Activated CD4-positive, alpha-beta T cell treated with anti-CD3 and anti-CD28 coated beads, Interleukin-2, amount 50 U/mL, for 48 hours (primary cell): ENCODE data around the gene PIMREG.

ENCODE experiments used
- DNase-seq, 2 experiments: peaks; one replicate each; pipeline ENCODE4 v3.0.0-alpha.2; 2020

The PIMREG gene

DNA sequence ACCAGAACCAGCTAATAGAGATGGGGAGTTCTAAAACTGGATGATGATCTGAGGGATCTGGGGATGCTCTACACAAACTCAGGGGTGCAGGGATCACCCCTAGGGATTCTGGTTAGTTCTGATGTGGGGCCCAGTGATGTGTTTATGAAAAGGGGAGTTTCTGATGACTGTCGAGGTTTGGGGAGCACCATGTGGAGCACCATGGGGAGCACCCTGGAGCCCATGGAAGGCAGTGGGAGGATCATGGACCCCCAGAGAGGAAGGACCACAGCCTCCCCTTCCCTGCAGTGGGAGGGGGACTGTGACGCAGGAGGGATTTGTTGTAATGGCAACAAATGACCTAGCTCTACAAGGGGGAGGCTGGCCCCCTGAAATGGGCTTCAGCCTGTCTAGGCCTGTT lies 18.4 kb downstream of the PIMREG start:
- no peak for DNase-seq

DNA sequence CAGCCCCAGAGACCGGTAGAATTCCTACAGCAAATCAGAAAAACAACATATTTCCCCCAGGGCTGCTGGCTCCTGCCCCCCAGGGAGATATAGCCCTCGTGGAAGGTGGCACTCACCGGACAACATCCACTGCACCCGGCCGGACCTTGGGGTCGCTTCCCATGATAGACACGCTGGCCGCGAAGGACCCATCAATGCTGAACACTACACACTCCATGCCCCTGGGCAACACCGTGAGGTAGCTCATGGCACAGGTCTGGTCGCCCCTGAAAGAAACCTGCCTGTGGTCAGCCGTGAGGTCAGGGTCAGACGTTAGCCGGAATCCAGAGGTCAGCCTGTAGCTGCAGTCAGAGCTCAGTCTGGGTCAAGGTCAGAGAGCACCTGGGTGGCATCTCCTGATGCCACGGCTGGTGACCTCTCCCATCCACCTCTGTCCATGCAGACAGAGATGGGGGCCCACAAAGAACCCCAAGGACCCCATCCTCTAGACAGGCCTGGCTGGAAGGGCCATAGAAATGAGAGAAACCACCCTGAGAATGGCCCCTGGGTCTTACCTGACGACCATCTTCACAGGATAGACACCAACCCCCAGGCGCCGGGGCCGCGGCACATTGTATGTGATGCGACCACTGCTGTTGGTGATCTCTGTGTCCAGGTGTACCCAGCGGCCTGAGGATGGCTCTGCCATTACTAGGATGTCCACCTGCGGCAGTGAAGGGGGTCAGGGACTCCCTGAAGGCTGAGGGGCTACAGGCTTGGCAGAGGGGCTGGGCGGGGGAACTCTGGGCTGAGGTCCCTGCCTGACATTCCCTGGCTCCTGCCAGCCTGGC lies 19.6 kb downstream of the PIMREG start:
- DNase-seq: no peak

DNA sequence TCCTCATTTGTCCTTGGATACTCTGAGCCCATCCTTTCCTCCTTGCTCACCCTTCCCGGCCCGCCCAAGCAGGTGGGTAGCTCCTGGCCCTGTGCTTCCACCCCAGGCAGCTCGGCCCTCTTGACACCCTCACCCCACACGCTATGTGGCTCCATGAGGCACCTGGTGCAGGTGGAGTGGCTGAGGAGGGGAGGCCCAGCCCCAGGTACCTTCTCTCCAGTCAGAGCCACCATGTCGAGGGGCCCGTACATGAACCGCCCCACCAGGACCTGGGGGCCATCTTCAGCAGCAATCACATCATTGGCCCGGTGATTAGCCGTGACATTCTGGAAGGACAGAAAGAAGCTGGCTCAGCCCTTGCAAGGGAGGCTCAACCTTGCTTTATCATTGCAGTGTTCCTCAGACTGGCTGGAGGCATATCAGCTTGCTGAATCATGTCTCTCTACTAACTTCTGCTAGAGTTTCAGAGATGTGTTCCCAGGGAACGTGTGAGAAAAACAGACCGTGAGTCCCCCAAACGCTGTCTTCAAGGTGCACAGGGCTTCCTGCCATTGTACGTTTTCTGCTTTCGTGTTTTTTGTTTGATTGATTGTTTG lies 20.3 kb downstream of the PIMREG start:
- DNase-seq: no peak

DNA sequence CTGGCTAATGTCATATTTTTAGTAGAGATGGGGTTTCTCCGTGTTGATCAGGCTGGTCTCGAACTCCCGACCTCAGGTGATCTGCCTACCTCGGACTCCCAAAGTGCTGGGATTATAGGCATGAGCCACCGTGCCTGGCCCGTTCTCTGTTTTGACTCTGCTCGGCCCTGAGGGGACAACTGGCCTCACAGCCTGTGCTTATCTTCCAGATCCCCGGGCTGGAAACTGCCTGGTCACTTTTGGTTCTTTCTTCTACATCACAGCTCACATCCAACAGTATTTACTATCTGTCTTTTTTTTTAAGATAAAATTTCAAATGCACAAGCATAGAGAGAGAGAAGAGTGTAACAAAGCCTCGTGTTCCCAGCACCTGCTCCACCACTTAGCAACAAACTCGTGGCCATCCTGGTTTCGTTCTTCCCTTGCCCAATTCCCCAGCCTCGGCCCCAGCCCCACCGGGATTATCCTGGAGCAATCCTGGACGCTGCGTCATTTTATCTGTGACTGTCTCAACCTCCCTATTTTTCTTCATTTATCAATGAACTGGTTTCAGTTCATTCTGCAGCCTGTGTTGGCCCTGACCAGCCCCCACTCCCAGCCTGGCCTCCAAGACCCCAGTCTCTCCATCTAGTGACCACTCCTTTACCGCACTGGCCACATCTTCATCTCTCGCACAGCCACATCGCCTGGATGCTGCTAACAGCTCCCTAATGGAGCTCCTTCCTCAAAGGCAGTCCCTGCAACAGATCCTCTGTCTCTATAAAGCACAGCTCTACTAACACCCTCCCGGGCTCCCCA lies 21.1 kb downstream of the PIMREG start:
- DNase-seq: no peak

DNA sequence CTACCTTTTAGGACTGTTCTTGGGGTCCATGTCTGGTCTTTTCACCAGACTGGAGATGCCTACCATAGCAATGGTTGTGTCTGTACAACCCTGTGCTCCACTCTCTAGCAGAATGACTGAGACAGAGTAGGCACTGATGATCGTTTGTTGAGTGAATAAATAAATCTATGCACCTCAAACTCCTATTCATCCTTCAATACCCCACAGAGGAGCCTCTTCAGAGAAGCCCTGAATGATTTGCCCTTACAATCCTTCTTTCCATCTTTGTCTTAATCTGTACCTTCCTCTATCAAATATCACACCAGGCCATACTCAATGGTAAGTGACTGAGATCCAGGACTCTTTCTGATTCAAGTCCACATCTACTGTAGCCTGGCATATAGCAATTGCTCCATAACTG lies 23.3 kb downstream of the PIMREG start:
- DNase-seq: no peak

DNA sequence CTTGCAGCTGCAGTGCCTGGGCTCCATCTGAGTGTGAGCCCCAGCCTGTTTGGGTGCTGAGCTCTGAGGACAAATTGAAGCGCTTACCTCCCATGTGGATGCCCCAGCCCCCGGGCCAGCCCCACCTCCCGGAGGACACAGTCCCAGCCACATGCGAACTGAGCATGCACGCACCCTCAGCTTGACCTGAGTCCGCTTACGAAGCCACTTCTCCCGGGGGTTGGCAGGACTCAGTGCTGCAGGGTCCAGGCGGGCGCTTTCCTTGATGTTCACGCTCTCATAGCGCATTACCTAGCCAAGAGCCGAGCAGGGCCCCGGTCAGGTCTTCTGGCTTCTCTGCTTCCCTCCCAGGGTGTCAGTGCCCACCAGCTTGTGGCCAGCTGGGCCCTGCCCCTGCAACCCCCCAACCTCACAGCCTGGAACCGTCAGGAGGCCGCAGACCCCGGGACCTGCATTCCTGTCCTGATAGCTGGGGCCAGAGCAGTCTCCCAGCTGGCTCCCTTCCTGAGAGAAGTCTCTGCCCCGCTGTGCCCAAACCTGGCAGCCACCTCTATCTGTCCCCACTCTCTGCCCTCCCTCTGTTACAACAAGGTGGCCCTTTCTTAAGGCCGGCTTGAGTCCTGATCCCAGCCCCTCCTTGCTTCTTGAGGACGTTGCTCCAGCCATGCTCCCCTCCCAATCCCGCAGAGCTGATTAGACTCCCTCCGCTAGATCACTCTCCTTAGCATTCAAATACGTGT lies 24.0 kb downstream of the PIMREG start:
- DNase-seq: no peak

DNA sequence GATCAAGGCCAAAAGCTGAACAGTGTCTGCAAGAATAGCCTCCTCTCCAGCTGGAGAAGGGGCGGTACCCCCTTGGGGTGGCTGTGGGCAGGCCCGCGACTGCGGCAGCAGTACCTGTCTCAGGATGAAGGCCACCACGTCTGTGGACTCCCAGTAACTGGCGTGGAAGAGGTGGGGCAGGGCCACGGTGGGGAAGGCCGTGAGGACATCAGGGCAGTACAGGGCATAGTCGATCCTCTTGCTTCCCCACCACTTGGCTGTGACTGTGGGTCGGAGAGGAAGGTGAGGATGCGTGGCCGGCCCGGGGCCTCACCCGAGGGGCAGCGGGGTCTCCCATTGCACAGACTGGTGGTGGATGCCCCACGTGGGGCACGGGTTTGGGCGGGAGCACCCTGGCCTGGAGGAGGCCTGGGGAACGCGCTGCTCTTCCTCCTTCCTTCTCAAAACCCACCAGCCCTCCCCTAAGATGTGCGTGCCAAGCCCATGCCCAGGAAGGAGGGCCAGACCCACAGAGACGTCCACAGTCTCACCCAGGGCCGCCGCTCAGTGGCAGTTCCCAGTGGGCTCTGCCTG lies 26.0 kb downstream of the PIMREG start:
- DNase-seq: no peak

DNA sequence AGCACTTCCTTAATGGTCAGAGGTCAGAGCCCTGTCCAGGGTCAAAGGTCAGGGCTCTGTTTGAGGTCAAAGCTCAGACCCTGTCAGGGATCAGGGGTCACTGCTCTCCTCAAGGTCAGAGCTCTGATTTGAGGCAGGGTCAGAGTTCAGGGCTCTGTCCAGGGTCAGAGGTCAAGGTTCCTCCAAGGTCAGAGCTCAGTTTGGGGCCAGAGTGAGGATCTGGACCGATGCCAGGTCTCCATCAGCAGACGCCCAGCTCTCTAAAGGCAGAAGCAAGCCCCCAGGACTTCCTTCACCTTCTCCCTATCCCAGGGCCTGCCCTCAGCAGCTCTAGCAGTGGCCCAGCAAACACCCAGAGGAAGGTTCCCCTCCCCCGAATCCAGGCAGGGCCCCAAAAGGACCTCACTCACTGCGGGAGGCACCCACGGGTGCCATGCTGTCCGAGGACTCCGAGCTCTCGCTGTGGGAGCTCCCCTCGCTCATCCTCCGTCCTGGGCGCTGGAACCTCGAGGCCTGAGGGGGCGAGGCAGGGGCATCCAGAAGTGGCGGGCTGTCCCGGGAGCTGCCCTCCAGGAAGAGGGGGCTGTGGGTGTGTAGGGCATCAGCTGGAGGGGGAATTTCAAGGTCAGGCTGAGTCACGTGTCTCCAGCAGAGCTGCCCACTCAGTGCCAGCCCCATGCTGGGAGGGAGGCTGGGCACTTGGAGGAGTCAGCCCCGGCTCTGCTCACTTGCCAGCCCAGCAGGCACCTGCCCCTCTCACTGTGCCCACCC lies 26.7 kb downstream of the PIMREG start:
- no peak for DNase-seq

DNA sequence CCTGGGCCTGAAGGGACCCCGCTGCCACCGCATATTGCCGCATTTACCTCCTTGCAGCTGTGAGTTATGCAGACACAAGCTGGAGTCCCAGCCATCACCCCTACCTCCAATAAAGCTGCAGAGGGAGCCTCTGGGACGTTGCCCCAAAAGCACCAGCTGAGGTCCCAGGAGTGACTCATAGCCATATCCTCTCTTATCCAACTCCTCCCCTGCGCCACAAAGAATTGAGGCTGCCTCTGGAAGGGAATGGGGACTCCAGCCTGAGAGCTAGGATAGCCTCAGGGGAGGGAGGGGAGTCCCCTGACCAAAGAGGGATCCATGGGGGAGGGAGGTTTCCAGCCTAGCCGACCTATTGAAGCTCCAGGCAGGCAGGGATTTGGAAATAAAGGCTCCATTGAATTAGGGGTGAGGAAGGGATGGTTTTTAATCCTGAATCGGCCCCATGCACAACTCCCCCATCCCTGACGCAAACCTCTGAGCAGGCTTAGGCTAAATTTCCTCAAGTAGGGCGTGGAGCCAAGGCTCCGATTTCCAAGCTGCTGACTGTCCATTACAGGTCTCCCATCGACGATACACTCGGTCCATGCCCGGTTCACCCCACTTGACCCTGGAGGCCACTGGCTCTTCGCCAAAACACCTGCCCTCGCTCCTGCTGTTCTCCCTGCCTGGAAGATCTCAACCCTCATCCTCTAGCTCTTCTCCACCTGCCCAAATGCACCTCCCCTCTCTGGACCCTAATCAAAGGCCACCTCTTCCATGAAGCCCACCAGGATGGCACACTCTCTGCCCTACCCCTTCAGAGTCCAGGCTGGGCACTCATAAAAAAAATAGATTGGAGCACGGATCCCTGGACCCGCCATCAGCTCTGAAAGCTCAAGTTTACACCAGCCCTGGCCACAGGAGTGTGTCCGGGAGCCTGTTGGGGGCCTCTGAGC lies 27.5 kb downstream of the PIMREG start:
- no peak for DNase-seq

DNA sequence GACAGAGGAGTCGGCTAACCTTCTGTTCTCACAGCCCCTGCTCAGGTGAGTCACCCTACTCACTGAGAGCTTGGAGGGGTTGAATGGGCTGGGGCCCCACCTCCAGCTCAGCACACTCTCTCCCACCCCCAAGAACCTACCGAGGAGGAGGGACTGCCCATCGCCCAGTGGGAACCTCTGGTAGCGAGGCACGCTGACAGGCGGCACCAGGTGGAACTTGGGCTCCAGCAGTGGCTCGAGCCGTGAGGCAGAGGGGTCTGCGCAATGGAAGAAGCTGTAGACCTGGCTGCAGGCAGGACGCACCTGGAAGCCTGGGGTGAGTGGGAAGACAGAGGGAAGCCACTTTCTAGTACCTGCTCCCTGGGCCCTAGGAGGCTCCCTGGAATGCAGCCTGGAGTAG lies 28.3 kb downstream of the PIMREG start:
- no peak for DNase-seq

DNA sequence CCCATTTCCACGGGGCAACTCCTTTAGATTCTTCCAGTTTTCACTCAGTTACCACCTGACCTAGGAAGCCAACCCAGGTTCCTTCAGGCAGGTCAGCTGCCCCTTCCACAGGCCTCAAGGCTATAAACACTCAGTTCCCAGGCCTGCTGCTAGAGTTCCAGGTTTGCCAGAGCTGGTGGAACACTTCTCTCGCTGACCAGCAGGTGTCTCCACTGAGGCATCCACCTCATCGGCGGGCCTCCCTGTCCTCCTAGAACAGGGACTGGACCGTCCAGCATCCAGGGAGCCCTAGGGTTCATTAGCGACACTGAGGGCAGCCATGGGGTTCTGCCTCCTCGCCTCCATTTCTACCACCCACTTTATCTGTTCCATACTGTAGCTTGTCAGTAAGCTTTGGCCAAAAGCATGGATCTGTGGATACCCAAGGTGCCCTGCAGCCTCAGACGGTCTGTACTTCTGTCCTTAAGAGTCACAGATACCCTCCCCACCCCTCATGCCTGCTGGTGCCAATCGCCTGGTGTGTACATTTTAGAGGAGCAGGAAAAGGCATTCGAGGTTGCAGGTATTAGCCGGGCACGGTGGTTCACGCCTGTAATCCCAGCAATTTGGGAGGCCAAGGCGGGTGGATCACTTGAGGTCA lies 29.0 kb downstream of the PIMREG start:
- peak; percentile 76 to 80 for DNase-seq

DNA sequence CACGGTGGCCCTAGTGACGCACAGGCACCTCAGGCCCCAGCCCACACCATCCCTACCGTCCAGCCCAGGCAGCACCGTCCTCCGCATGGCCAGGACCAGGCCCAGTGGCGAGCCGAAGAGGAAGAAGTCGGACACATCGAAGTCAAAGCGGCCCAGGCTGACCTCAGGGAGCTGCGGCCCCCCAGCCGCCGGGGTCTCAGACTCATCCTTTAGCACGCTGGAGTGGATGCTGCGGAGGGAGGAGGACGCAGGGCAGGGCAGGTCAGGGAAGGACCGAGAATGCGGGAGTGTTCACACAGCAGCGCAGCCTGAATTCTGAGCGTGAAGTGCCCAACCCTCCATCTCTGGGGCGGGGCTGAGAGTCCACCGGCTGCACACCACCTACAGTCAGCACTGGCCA lies 30.1 kb downstream of the PIMREG start:
- DNase-seq: no peak

DNA sequence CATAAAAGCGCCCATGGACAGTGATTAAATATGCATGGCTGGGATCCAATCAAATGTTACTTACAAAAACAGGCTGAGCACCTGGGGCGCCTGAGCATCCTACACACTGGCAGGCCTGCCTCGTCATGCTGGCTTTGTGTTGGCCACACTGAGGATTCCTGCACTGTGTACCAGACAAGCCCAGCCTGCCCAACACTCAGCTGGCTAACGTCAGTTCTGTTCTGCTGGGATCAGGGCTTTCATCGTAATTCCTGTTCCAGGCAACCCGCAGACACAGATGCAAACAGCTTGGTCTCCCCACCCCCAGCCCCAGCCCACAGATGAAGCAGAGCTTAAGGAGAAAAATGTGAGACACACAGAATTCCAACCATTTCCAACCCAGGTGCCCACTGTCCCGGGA lies 30.7 kb downstream of the PIMREG start:
- no peak for DNase-seq

DNA sequence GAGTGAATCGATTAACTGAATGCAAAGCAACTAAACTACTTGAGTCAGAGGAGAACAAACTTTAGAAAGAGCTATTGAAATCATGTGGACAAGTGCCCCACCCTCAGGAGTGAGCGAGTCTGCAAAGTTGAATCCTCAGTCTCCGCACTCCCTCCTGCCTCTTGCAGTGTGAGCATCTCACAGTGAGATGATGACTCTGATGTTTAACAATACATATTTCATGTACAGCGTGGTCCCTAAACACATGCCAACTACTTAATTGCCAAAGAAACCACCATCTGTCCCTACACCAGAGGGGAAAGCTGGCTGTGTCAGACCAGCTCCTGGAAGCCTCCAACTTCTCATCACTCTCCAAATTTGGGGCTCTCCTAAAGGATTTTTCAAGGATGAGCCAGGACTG lies 31.2 kb downstream of the PIMREG start:
- DNase-seq: no peak

DNA sequence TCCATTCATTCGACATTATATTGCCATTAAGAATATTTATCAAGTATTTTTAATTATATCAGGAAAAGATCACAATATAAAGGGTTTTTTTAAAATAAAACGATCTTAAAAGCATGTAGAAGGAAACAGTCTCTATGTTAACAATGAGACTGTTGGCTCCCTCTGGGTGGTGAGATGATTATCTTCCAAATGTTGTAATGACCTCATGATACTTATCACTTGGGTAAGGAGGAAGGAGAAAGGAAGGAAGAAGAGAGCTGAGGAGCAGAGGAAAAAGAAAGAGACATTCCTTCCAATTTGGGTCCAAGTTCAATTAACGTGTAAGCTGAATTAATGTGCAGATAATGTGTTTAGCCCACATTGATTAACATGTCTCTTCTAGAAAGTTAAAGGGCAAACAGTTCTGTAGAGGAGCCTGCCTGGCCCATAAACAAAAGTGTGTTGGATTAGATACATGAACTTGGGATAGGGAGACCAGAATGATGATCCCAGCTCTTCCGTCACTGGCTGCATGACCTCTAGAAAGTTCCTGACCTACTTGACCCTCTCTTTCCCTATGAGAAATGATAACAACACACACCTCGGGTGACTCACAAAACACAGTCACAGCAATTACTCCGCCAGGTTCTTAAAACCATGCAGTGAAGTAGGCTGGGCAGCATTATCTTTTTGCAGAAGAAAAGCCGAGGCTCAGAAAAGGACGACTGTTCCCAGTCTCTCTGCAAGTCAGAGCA lies 32.0 kb downstream of the PIMREG start:
- DNase-seq: no peak

DNA sequence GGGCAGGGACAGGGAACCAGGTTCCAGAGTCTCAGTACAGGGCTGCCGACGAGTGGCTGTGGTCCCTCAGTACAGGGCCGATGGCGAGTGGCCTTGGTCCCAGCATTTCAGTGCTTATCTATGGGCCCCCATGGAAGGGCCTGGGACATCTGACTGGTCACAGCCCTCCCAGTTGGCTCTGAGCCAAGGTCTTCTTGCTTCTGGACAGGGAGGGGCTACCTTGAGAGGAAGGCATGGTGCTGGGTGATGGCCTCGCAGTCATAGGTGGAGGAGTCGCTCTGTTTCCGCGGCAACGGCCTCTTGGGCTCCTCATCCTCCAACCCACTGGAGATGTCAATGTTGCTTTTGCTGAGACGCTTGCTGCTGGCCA lies 32.5 kb downstream of the PIMREG start:
- DNase-seq: no peak

DNA sequence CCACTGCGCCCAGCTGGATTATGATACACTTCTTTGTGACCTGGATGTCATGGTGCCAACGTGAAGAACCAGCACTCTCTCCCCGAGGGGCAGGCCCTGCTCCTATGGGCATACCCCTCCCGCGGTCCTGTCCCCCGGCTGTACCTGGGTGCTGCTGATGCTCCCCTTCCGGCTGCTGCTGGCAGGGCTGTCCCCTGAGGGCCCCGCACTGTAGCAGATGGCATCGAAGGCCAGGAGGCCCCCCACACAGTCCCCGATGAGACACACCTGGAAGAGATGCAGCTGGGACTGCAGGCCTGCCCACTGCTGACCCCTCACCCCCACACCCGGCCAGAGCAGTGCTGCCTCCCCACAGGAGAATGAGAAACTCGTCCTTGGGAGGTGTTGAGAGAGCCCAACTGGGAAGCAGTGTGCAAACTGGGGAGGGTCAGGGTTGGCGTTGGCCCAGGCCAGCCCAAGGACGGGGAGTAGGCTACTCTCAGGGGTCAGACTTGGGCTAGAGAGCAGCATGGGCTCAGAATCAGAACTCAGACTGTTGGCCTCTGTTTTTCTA lies 33.7 kb downstream of the PIMREG start:
- DNase-seq: no peak

DNA sequence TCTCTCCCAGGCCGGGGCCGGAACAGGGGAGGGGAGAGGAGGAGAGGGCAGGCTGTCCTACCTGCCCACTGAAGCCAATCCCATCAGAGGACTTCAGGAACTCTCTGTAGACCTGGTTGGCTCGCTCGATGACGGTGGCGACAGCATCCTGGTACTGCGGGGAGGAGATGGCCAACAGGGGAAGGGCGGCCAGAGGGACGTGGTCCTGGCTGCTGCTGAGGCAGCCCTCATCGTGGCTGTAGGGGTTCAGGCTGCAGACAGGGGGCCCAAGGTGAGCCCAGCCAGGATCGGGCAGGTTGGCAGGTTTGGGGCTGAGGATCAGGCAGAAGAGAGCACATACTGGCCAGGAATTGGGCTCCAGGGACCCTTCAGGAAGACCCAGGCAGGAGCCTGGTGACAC lies 34.2 kb downstream of the PIMREG start:
- DNase-seq: no peak

DNA sequence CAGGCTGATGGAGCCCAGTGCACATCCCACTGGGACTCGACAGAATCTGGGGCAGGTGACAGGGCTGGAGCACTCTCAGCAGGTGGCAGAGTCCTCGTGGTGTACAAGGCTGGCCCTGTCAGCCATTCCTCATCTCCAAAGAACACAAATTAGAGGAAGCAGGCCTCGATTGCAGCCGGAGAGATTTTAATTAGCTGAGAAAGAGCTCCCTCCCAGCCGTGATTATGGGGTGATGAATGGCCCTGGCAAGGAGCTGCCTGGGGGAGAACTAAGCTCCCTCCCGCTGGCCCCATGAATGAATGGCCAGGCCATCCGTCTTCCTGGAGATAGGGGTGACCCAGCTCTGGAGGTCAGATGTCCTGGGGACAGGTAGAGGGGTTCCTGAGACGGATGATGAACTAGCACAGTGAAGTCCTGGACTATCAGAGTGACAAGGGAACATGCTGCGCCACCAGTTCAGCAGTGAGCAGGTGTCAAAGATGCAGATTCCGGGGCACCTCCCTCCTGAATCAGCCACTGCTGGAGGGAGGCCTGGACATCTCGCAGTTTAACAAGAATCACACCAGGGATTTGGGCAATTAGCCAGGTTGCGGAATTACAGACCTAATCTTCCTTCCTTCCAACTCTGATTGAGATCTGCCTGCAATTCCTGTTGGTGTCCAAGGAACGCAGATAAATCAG lies 35.5 kb downstream of the PIMREG start:
- DNase-seq: no peak
